ENCODE results near the gene LINS1. TPM values are rescaled to one million over a fixed set of nuclear protein-coding genes. Genes with fewer than 3 reads are reported as not detected.

Gene LINS1
- polyA plus RNA-seq, 12 donors: 9.8 to 35.2 (median 19.0) TPM; not detected in 1

Other genes starting within 250 kb of the LINS1 start
- 10 to 100 TPM in 1 of 12 donors, 1 to 10 TPM in 8, under 1 TPM in 1, not detected in 2; 0.74 to 16.0 (median 2.4) TPM for gene CERS3, start 73.2 kb downstream of the LINS1 start, polyA plus RNA-seq (ENCODE audit: insufficient read length in 12 of 12)
- gene ASB7, start 405 bp upstream of the LINS1 start, polyA plus RNA-seq (ENCODE audit: insufficient read length in 12 of 12): 10 to 100 TPM in 2 of 12 donors, 1 to 10 TPM in 9, not detected in 1; 8.2 to 10.4 (median 9.6) TPM

All from muscle of arm (tissue), 12 donors.